ENCODE data around the gene KLHL29. TPM values are rescaled to one million over a fixed set of nuclear protein-coding genes. Genes with fewer than 3 reads are reported as not detected.

KLHL29 gene
- total and polyA plus RNA-seq, 2 donors: 1.4 to 2.9 TPM

- 89% methylated on average over 10 of the region's 10 CpGs for WGBS
Observed at GRCh38 chr2:23399674-23400261, 14.8 kb downstream of the KLHL29 start.

GRCh38 chr2:23400703-23401102, 15.7 kb downstream of the KLHL29 start:
- no peak for DNase-seq (ENCODE audit: low read depth in 6 of 9, low spot score in 9 of 9)
- Histone ChIP-seq H3K27ac (ENCODE audit: low read depth in 1 of 2, low read length in 1 of 2) (no peak overlapping the region), H3K36me3 (ENCODE audit: control insufficient read depth in 2 of 2, insufficient read depth in 2 of 2, low read length in 1 of 2) (no peaks in the 10 kb centered on the region), H3K27me3 (ENCODE audit: control insufficient read depth in 2 of 2, insufficient read depth in 1 of 2, low read length in 1 of 2) (peaks cover 0 to 19% of the 10 kb centered on the region in 2 donors), H3K4me3 (ENCODE audit: low read length in 2 of 2) (no peak overlapping the region), H3K9me3 (ENCODE audit: control insufficient read depth in 2 of 2, insufficient read depth in 1 of 2, low read length in 1 of 2) (no peaks in the 10 kb centered on the region), H3K4me1 (ENCODE audit: control insufficient read depth in 2 of 2, insufficient read depth in 2 of 2, low read length in 2 of 2) (peaks cover 0 to 3% of the 10 kb centered on the region in 2 donors)
- WGBS: 97% methylated on average over 4 of the region's 4 CpGs

More at GRCh38 chr2:23399674-23400261, 14.8 kb downstream of the KLHL29 start:
- Histone ChIP-seq H3K4me1 (ENCODE audit: control insufficient read depth in 2 of 2, insufficient read depth in 2 of 2, low read length in 2 of 2) (peaks cover 0 to 4% of the 10 kb centered on the region in 2 donors), H3K27ac (ENCODE audit: low read depth in 1 of 2, low read length in 1 of 2) (no peak overlapping the region), H3K27me3 (ENCODE audit: control insufficient read depth in 2 of 2, insufficient read depth in 1 of 2, low read length in 1 of 2) (peaks cover 0 to 22% of the 10 kb centered on the region in 2 donors), H3K36me3 (ENCODE audit: control insufficient read depth in 2 of 2, insufficient read depth in 2 of 2, low read length in 1 of 2) (no peaks in the 10 kb centered on the region), H3K4me3 (ENCODE audit: low read length in 2 of 2) (no peak overlapping the region), H3K9me3 (ENCODE audit: control insufficient read depth in 2 of 2, insufficient read depth in 1 of 2, low read length in 1 of 2) (no peaks in the 10 kb centered on the region)
- no peak for DNase-seq (ENCODE audit: low read depth in 6 of 9, low spot score in 9 of 9)

- no peaks in the 10 kb centered on the region for H3K36me3 ChIP-seq (ENCODE audit: control insufficient read depth in 2 of 2, insufficient read depth in 2 of 2, low read length in 1 of 2)
- H3K9me3 ChIP-seq (ENCODE audit: control insufficient read depth in 2 of 2, insufficient read depth in 1 of 2, low read length in 1 of 2): no peaks in the 10 kb centered on the region
- DNase-seq (ENCODE audit: low read depth in 6 of 9, low spot score in 9 of 9): no peak
- peaks cover 0 to 14% of the 10 kb centered on the region in 2 donors for H3K27me3 ChIP-seq (ENCODE audit: control insufficient read depth in 2 of 2, insufficient read depth in 1 of 2, low read length in 1 of 2)
- WGBS: 97% methylated on average over 14 of the region's 14 CpGs
- H3K4me1 ChIP-seq (ENCODE audit: control insufficient read depth in 2 of 2, insufficient read depth in 2 of 2, low read length in 2 of 2): peaks cover 0 to 3% of the 10 kb centered on the region in 2 donors
- H3K27ac ChIP-seq (ENCODE audit: low read depth in 1 of 2, low read length in 1 of 2): no peak overlapping the region
- no peak overlapping the region for H3K4me3 ChIP-seq (ENCODE audit: low read length in 2 of 2)
Observed at GRCh38 chr2:23401427-23402204, 16.6 kb downstream of the KLHL29 start.

- Histone ChIP-seq H3K9me3 (ENCODE audit: control insufficient read depth in 2 of 2, insufficient read depth in 1 of 2, low read length in 1 of 2) (no peaks in the 10 kb centered on the region), H3K4me1 (ENCODE audit: control insufficient read depth in 2 of 2, insufficient read depth in 2 of 2, low read length in 2 of 2) (peaks cover 0 to 3% of the 10 kb centered on the region in 2 donors), H3K4me3 (ENCODE audit: low read length in 2 of 2) (no peak overlapping the region), H3K36me3 (ENCODE audit: control insufficient read depth in 2 of 2, insufficient read depth in 2 of 2, low read length in 1 of 2) (no peaks in the 10 kb centered on the region), H3K27me3 (ENCODE audit: control insufficient read depth in 2 of 2, insufficient read depth in 1 of 2, low read length in 1 of 2) (peaks cover 0 to 9% of the 10 kb centered on the region in 2 donors), H3K27ac (ENCODE audit: low read depth in 1 of 2, low read length in 1 of 2) (no peak overlapping the region)
- no peak for DNase-seq (ENCODE audit: low read depth in 6 of 9, low spot score in 9 of 9)
- 92% methylated on average over 6 of the region's 6 CpGs for WGBS
Observed at GRCh38 chr2:23402205-23402740, 17.3 kb downstream of the KLHL29 start.

GRCh38 chr2:23404426-23404825, 19.4 kb downstream of the KLHL29 start:
- H3K4me3 ChIP-seq (ENCODE audit: low read length in 2 of 2): no peak overlapping the region
- WGBS: 1% methylated on average over 8 of the region's 8 CpGs

GRCh38 chr2:23409248-23409647, 24.3 kb downstream of the KLHL29 start:
- Histone ChIP-seq H3K4me3 (ENCODE audit: low read length in 2 of 2) (no peak overlapping the region), H3K4me1 (ENCODE audit: control insufficient read depth in 2 of 2, insufficient read depth in 2 of 2, low read length in 2 of 2) (peaks cover 0 to 3% of the 10 kb centered on the region in 2 donors), H3K27me3 (ENCODE audit: control insufficient read depth in 2 of 2, insufficient read depth in 1 of 2, low read length in 1 of 2) (peaks cover 0 to 7% of the 10 kb centered on the region in 2 donors), H3K27ac (ENCODE audit: low read depth in 1 of 2, low read length in 1 of 2) (no peak overlapping the region), H3K36me3 (ENCODE audit: control insufficient read depth in 2 of 2, insufficient read depth in 2 of 2, low read length in 1 of 2) (no peaks in the 10 kb centered on the region), H3K9me3 (ENCODE audit: control insufficient read depth in 2 of 2, insufficient read depth in 1 of 2, low read length in 1 of 2) (no peaks in the 10 kb centered on the region)
- no peak for DNase-seq (ENCODE audit: low read depth in 6 of 9, low spot score in 9 of 9)
- WGBS: 98% methylated on average over 8 of the region's 8 CpGs

More at GRCh38 chr2:23404426-23404825, 19.4 kb downstream of the KLHL29 start:
- Histone ChIP-seq H3K9me3 (ENCODE audit: control insufficient read depth in 2 of 2, insufficient read depth in 1 of 2, low read length in 1 of 2) (no peaks in the 10 kb centered on the region), H3K27ac (ENCODE audit: low read depth in 1 of 2, low read length in 1 of 2) (no peak overlapping the region), H3K4me1 (ENCODE audit: control insufficient read depth in 2 of 2, insufficient read depth in 2 of 2, low read length in 2 of 2) (peaks cover 0 to 3% of the 10 kb centered on the region in 2 donors), H3K36me3 (ENCODE audit: control insufficient read depth in 2 of 2, insufficient read depth in 2 of 2, low read length in 1 of 2) (no peaks in the 10 kb centered on the region), H3K27me3 (ENCODE audit: control insufficient read depth in 2 of 2, insufficient read depth in 1 of 2, low read length in 1 of 2) (peaks cover 0 to 9% of the 10 kb centered on the region in 2 donors)
- DNase-seq (ENCODE audit: low read depth in 6 of 9, low spot score in 9 of 9): peak in 3 of 9 donors; percentile 5 to 63 (median 17)

- no peak overlapping the region for H3K27ac ChIP-seq (ENCODE audit: low read depth in 1 of 2, low read length in 1 of 2)
- no peaks in the 10 kb centered on the region for H3K4me1 ChIP-seq (ENCODE audit: control insufficient read depth in 2 of 2, insufficient read depth in 2 of 2, low read length in 2 of 2)
- WGBS: 81% methylated on average over 6 of the region's 6 CpGs
- H3K9me3 ChIP-seq (ENCODE audit: control insufficient read depth in 2 of 2, insufficient read depth in 1 of 2, low read length in 1 of 2): no peaks in the 10 kb centered on the region
- H3K36me3 ChIP-seq (ENCODE audit: control insufficient read depth in 2 of 2, insufficient read depth in 2 of 2, low read length in 1 of 2): no peaks in the 10 kb centered on the region
- H3K27me3 ChIP-seq (ENCODE audit: control insufficient read depth in 2 of 2, insufficient read depth in 1 of 2, low read length in 1 of 2): peaks cover 0 to 7% of the 10 kb centered on the region in 2 donors
- H3K4me3 ChIP-seq (ENCODE audit: low read length in 2 of 2): no peak overlapping the region
- no peak for DNase-seq (ENCODE audit: low read depth in 6 of 9, low spot score in 9 of 9)
Observed at GRCh38 chr2:23410596-23410995, 25.6 kb downstream of the KLHL29 start.

GRCh38 chr2:23411752-23412431, 26.9 kb downstream of the KLHL29 start:
- no peak overlapping the region for H3K27ac ChIP-seq (ENCODE audit: low read depth in 1 of 2, low read length in 1 of 2)
- H3K27me3 ChIP-seq (ENCODE audit: control insufficient read depth in 2 of 2, insufficient read depth in 1 of 2, low read length in 1 of 2): peaks cover 0 to 7% of the 10 kb centered on the region in 2 donors
- no peaks in the 10 kb centered on the region for H3K9me3 ChIP-seq (ENCODE audit: control insufficient read depth in 2 of 2, insufficient read depth in 1 of 2, low read length in 1 of 2)
- no peak overlapping the region for H3K4me3 ChIP-seq (ENCODE audit: low read length in 2 of 2)
- no peaks in the 10 kb centered on the region for H3K4me1 ChIP-seq (ENCODE audit: control insufficient read depth in 2 of 2, insufficient read depth in 2 of 2, low read length in 2 of 2)
- DNase-seq (ENCODE audit: low read depth in 6 of 9, low spot score in 9 of 9): no peak
- H3K36me3 ChIP-seq (ENCODE audit: control insufficient read depth in 2 of 2, insufficient read depth in 2 of 2, low read length in 1 of 2): no peaks in the 10 kb centered on the region
- 92% methylated on average over 9 of the region's 9 CpGs for WGBS

Measured in thymus (tissue), 11 donors.